BLaER1 treated with 17β-estradiol and CSF1 and Interleukin-3, amounts not matched to agents 10 nM and 100 nM (cell line): ENCODE results near the gene P2RX6.

Source experiments
- H3K27ac ChIP-seq, 11 experiments: shearing (Covaris generic); formaldehyde crosslinking; 2 replicates each; pipeline ENCODE4 v1.8.1; 2022
- H3K27me3 ChIP-seq, 11 experiments: shearing (Covaris generic); formaldehyde crosslinking; 2 replicates each; pipeline ENCODE4 v1.8.1; 2022
- H3K36me3 ChIP-seq, 11 experiments: shearing (Covaris generic); formaldehyde crosslinking; 2 replicates each; pipeline ENCODE4 v1.8.1; 2022
- H3K4me1 ChIP-seq, 10 experiments: shearing (Covaris generic); formaldehyde crosslinking; 2 replicates each; pipeline ENCODE4 v1.8.1; 2022
- H3K4me2 ChIP-seq, 11 experiments: shearing (Covaris generic); formaldehyde crosslinking; 2 replicates each; pipeline ENCODE4 v1.8.1; 2022
- H3K4me3 ChIP-seq, 10 experiments: shearing (Covaris generic); formaldehyde crosslinking; 2 replicates each; pipeline ENCODE4 v1.8.1; 2022
- H3K9ac ChIP-seq, 11 experiments: shearing (Covaris generic); formaldehyde crosslinking; 2 replicates each; pipeline ENCODE4 v1.8.1; 2022
- H3K9me3 ChIP-seq, 11 experiments: shearing (Covaris generic); formaldehyde crosslinking; replicated peaks in 1 of 11; 2 replicates each; pipeline ENCODE4 v1.8.1; 2022
- H4K20me1 ChIP-seq, 11 experiments: shearing (Covaris generic); formaldehyde crosslinking; 2 replicates each; pipeline ENCODE4 v1.8.1; 2022
- Cebpa-rat ChIP-seq, 11 experiments: shearing (Covaris generic); IDR thresholded peaks; 2 replicates each; pipeline ENCODE4 v1.8.1; 2022

The P2RX6 gene

DNA sequence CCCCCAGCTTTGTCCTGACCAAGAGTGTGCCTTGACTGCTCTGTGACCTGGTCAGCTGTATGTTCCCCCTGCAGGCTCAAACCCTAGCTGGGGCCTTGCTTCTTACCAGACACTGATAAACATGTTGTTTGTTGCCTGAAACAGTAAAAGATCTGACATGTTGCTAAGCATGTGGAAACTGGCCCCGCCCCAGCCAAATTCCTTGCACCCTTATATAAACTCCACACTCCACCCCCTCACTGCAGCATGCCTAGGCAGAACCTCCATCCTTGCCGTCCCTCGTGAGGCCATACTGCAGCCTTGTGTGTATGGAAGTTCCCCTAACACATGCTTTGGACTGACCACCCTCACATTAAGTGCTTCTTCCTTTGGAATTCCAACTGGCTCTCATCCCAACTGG is 58.1 kb downstream of the P2RX6 start:
- Histone ChIP-seq H4K20me1 (no peaks in the 10 kb centered on the region), H3K4me1 (peaks cover 0 to 26% (median 10%) of the 10 kb centered on the region in 10 experiments; a peak in 13 of 20 replicates), H3K9me3 (peaks cover 5 to 32% (median 15%) of the 10 kb centered on the region in 11 experiments; a peak in 18 of 22 replicates), H3K9ac (no peak overlapping the region), H3K4me3 (no peak overlapping the region), H3K36me3 (no peaks in the 10 kb centered on the region), H3K4me2 (peak overlapping the region in 1 of 11 experiments; percentile 69; a peak in 2 of 22 replicates), H3K27me3 (no peaks in the 10 kb centered on the region), H3K27ac (no peak overlapping the region)
- no peak for TF ChIP-seq Cebpa-rat (IDR thresholded peaks at IDR 0.05)

DNA sequence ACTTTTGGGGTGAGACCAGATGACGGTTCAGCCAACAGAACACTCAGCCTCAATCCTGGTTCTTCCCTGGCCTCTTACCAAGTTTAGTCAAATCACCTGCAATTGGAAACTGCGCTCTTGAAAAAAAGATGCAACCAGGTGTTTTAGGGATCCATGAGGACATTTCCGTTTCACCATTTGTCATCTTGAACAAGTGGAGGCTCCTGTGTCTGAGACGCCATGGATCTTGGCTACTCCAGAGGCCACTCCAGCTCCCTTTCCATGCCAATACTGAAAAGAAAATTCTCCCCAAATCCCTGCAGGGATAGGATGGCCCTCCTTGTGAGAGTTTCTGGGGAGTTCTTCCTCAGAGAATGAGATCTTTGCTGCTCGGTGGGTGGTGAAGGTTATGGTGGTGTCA is 58.5 kb downstream of the P2RX6 start:
- H3K4me1 ChIP-seq: peaks cover 0 to 26% (median 10%) of the 10 kb centered on the region in 10 experiments; a peak in 13 of 20 replicates
- no peak overlapping the region for H3K4me3 ChIP-seq
- no peaks in the 10 kb centered on the region for H4K20me1 ChIP-seq
- H3K9ac ChIP-seq: no peak overlapping the region
- H3K9me3 ChIP-seq: peaks cover 5 to 32% (median 15%) of the 10 kb centered on the region in 11 experiments; a peak in 18 of 22 replicates
- no peaks in the 10 kb centered on the region for H3K27me3 ChIP-seq
- TF ChIP-seq Cebpa-rat (IDR thresholded peaks at IDR 0.05): no peak
- peak overlapping the region in 3 of 11 experiments; percentile 33 to 45 (median 36); a peak in 4 of 22 replicates for H3K27ac ChIP-seq
- peak overlapping the region in 5 of 11 experiments; percentile 37 to 77 (median 69); a peak in 9 of 22 replicates for H3K4me2 ChIP-seq
- no peaks in the 10 kb centered on the region for H3K36me3 ChIP-seq

DNA sequence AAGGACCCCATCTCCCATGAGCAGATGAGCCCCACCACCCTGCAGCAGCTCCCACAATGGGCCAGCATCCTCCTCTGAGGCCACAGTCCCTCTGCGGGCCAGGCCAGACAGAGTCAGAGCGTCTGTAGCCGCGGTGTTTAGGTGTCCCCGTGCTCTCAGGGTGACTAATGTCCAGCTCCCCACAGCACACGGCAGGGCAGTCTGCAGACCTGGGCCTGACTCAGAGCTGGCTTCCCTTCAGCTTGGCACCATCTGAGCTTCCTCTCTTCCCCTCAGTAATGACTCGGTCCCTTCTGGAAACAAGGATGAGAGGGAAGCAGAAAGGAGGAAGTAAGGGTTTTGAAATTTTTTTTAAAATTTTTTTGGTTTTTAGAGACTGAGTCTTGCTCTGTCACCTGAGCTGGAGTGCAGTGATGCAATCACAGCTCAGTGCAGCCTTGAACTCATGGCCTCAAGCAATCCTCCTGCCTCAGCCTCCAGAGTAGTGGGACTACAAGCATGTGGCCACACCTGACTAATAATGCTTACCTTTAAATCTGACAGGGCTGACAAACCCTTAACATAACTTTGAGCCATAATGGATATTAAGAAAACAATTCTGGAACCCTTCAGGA is 59.2 kb downstream of the P2RX6 start:
- Histone ChIP-seq H3K27ac (peak overlapping the region in 3 of 11 experiments; percentile 33 to 47 (median 45); a peak in 4 of 22 replicates), H3K9ac (no peak overlapping the region), H3K27me3 (no peaks in the 10 kb centered on the region), H3K9me3 (peaks cover 5 to 32% (median 15%) of the 10 kb centered on the region in 11 experiments; a peak in 18 of 22 replicates), H3K4me1 (peaks cover 0 to 26% (median 10%) of the 10 kb centered on the region in 10 experiments; a peak in 13 of 20 replicates), H3K4me3 (no peak overlapping the region), H4K20me1 (no peaks in the 10 kb centered on the region), H3K4me2 (peak overlapping the region in 5 of 11 experiments; percentile 37 to 77 (median 69); a peak in 10 of 22 replicates), H3K36me3 (no peaks in the 10 kb centered on the region)
- peak in 3 of 11 experiments; percentile 12 to 60 (median 27); a peak in 1 of 22 replicates for TF ChIP-seq Cebpa-rat (IDR thresholded peaks at IDR 0.05)

GRCh38 chr22:21075516-21076138 is 60.7 kb downstream of the P2RX6 start:
- H3K36me3 ChIP-seq: no peaks in the 10 kb centered on the region
- H3K4me1 ChIP-seq: peaks cover 0 to 26% (median 10%) of the 10 kb centered on the region in 10 experiments; a peak in 13 of 20 replicates
- H3K4me3 ChIP-seq: no peak overlapping the region
- no peaks in the 10 kb centered on the region for H3K27me3 ChIP-seq
- 0 out of 22 replicates have a peak overlapping the region, but pooled peaks of 1 of the 11 experiments have one; percentile 9 for H3K4me2 ChIP-seq
- H3K9ac ChIP-seq: no peak overlapping the region
- TF ChIP-seq Cebpa-rat (IDR thresholded peaks at IDR 0.05): no peak
- H3K9me3 ChIP-seq: peaks cover 5 to 24% (median 15%) of the 10 kb centered on the region in 11 experiments; a peak in 17 of 22 replicates
- H4K20me1 ChIP-seq: no peaks in the 10 kb centered on the region
- H3K27ac ChIP-seq: no peak overlapping the region

GRCh38 chr22:21076912-21077625 is 62.1 kb downstream of the P2RX6 start:
- Histone ChIP-seq H3K4me2 (no peak overlapping the region), H3K9ac (no peak overlapping the region), H3K9me3 (peaks cover 0 to 12% (median 7%) of the 10 kb centered on the region in 11 experiments; a peak in 7 of 22 replicates), H3K27me3 (no peaks in the 10 kb centered on the region), H4K20me1 (no peaks in the 10 kb centered on the region), H3K4me1 (peaks cover 0 to 26% (median 10%) of the 10 kb centered on the region in 10 experiments; a peak in 13 of 20 replicates), H3K36me3 (no peaks in the 10 kb centered on the region), H3K4me3 (no peak overlapping the region), H3K27ac (no peak overlapping the region)
- no peak for TF ChIP-seq Cebpa-rat (IDR thresholded peaks at IDR 0.05)
